NCI-H2196 treated with DMSO at 0.1 percent for 48 hours (cell line): Measurements from ENCODE around the gene CCDC92.

Source experiments
- DNase-seq: peaks from one replicate; lab custom pipeline; 2025; ENCODE audit not compliant: unreplicated experiment; lab: John Stamatoyannopoulos, UW

Gene CCDC92

DNA sequence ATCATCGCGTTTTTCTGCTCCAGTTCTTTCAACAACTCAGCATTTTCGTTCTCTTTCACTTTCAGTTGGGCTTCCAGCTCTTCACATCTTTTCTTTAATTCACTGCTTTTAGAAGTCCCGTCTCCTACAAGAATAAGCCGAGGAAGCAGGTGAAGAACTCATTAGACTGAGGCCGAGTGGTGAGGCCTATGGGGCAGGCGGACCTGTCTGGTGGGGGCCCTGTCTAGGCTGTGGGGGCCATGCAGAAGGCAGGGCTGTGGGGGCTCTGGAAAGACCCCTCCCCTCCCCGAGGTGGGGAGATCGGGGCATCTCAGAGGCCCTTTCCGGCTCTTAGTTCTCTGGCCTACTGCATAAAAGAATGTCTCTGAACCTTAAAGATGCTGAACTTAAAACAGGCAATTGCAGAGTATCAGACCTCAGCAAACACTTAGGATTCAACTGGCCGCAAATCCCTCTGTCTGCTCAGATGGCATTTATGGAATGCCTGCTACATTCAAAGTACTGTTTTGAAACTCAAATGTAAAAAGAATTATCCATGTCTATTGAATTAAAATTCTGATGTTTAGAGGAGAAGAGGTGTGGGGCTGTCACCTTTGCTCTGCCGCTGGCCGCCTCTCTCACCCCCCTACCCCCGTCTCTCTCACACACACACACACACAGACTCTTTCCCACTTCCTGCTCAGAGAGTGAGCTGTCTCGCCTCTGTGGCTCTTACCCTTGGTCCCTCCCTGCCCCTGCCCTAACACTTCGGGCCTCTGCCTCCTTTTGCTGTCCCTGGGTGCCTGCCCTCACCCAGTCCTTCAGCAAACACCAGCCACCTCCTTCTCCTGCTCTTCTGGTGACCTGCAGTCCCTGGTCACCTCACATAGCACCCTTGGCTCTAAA, 34.7 kb downstream of the CCDC92 start:
- DNase-seq: no peak

- DNase-seq: no peak
These were observed 35.5 kb downstream of the CCDC92 start for GRCh38 chr12:123936956-123937706.

DNA sequence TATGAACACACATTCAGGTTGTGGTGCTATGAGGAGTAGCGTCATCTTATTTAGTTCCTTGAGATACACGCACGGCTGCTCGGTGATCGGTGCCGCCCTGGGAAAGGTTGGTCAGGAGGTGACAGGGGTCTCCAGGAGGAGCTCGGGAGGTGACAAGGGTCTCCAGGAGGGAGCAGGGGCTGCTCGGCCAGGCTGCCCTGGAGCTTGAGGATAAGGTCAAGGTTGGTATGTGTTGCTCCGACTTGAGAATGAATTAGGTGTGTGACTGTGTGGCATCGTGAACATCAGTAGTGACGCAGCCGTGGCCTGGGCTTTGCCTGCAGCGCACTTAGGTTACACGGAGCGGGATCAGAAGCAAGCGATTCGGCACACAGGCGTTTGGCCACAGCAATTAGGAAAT, 36.2 kb downstream of the CCDC92 start:
- no peak for DNase-seq

GRCh38 chr12:123935956-123936355, 36.7 kb downstream of the CCDC92 start:
- no peak for DNase-seq

DNA sequence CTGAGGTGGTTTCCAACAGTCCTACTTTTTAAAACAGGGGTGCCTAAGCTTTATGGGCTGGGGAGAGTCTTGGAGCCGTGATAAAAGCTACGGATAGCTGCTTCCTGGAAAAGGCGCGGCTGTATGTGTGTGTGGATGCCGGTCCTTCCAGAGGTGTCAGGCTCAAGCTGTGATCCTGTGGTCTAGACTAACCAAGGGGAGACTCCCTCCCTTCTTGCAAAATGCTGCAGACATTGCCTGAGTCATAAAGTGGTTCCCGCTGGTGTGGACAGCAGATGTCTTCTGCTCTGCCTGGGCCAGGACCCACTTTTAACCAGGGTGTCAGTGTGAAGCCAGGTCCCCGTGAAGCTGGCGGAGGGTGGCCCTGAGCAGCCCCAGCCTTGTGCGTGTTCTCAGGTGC, 37.8 kb downstream of the CCDC92 start:
- no peak for DNase-seq

DNA sequence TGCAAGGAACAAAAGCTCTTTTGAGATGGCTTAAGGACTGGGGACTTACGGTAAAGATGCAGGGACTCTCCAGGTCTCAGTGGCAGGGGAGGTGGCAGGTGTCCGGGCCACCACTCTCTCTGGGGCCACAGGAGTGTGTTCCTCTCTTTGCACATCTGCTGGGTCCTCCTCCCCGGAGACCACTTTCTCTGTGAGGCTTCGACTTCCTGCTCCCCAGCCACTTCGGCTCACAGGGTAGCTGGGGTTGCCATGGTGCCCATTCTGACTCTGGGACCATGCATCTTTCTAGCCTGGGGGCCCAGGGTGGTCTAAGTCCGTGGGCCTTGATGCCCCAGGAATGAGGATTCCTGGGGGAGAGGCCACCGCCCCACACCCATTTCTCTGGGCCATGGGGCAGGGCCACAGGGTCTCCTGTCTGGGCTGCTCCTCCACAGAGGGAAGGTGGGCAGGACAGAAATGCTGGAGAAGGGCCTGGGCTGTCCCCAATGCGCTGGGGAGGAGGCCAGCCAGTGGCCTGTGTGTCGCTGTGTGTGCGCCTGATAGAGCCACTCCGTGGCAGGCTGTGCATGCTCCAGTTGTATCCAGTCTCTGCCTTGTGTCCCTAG, 38.5 kb downstream of the CCDC92 start:
- no peak for DNase-seq

GRCh38 chr12:123933214-123933613, 39.4 kb downstream of the CCDC92 start:
- no peak for DNase-seq

DNA sequence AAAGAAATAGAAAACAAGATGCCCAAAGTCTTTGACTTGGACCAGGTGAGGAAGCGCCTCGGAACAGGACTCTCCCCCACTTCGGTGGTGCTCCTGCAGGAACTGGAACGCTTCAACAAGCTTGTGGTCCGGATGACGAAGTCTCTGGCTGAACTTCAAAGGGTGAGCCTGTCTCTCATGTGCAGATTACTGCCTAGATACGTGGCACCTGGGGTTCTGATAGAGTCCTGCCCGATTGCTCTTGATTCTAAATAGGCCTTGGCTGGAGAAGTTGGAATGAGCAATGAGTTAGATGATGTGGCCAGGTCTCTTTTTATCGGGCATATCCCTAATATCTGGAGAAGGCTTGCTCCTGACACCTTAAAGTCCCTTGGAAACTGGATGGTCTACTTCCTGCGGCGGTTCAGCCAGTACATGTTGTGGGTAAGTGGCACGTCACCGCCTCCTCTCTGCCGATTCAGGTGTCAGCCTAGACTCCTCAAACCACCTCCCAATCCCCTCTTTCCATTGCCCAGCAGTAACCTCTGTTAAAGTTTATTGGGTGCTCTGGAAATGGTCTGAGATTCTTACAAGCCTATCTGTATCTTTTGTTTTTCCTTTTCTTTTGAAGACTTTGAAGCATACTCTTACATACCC, 40.8 kb downstream of the CCDC92 start:
- no peak for DNase-seq

DNA sequence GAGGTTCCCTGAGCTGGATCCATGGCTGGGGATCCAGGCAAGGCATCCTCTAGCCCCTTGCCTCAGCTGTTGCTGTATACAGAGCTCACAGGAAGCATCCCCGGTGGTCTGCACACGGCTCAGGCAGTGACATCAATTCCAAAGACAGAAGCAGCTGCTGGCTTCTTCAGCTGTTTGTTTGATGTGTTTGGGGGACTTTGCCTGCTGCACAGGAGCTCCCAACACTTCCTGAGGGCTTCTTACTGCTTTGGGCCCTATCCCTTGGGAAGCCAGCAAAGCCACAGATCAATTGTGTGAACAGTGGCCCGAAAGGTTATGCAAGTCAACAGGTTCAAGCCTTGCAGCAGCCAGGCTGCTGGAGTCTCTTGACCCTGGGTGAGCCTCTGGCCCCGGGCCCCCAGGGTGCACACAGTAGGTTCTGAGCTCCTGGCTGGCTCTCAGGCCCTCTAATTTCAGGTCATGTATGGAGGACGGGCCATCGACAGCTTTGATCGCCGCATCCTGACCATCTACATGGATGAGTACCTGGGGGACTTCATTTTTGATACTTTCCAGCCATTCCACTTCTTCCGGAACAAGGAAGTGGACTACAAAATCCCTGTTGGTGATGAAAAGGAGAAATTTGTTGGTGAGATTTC, 42.6 kb downstream of the CCDC92 start:
- DNase-seq: no peak

GRCh38 chr12:123928897-123929296, 43.7 kb downstream of the CCDC92 start:
- DNase-seq: no peak

DNA sequence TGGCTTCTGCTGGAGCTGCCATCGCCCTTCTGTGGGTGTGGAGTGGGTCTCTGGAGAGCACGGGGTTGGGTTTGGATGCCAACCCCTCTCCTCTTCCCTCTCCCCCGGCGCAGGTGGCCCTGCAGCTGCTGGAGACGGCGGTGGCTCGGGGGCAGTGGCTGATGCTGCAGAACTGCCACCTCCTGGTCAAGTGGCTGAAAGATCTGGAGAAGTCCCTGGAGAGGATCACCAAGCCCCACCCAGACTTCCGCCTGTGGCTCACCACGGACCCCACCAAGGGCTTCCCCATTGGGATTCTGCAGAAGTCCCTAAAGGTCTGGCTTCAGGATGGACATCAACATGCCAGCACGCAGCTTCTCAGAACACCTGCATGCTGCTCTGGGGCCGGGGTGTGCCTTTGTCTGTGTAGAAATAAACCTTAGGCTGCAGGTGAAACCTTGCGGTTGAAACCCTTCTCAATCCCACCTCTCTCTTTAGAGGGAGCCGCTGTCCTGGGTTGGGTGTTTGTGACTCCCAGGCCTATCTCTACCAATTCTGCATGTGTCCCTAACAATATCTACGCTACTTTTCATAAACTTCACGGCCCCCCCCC, 44.3 kb downstream of the CCDC92 start:
- DNase-seq: no peak

DNA sequence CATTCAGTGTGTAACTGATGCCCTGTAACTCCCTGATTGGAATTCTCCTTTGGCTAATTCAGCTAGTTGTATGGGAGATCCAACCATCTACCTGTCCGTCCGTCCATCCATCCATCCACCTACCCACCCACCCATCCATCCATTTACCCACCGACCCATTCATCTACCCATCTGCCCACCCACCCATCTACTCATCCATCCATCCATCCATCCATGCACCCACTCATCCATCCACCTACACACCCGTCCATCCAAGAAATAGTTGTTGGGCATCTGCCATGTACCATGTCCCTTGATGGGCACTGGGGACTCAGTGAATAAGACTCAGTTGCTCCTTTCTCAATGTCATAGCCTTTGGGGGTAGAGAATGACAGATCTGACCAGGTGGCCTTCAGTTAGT, 48.1 kb downstream of the CCDC92 start:
- DNase-seq: no peak

DNA sequence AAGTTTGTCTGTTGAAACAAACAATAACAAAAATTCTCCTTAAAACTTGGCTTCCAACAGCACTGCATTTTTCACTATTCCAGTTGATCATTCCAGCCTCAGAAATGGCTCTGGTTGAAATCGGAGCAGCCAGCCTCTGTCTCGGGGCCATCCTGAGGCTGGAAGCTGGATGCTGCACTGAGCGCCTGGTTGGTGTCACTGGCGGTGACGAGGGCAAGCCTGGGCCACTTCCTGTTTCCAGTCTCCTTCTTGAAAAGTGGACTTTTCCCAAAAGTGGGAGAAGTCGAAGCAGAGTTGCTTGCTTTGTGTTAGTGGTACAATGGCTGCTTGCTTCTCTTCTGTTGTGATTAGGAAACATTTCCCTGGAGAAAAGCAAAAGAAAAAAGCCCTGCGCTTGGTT, 48.7 kb downstream of the CCDC92 start:
- DNase-seq: no peak

DNA sequence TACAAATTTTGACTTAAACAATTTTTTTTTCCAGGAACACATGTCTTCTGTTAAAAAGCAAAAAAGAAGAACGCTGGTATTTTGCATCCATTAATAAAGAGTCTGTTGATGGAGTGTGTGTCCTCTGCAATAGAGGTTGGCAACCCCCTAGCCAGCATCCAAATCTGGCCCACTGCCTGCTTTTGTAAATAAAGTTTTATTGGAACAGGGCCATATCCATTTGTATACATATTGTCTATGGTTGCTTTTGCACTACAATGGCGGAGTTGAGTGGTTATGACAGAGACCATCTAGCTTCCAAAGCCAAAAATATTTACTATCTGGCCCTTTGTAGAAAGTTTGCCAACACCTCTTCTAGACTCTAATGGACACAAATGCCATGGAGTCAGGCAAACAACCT, 49.6 kb downstream of the CCDC92 start:
- no peak for DNase-seq

- no peak for DNase-seq
These were observed 52.7 kb downstream of the CCDC92 start for GRCh38 chr12:123919980-123920360.

DNA sequence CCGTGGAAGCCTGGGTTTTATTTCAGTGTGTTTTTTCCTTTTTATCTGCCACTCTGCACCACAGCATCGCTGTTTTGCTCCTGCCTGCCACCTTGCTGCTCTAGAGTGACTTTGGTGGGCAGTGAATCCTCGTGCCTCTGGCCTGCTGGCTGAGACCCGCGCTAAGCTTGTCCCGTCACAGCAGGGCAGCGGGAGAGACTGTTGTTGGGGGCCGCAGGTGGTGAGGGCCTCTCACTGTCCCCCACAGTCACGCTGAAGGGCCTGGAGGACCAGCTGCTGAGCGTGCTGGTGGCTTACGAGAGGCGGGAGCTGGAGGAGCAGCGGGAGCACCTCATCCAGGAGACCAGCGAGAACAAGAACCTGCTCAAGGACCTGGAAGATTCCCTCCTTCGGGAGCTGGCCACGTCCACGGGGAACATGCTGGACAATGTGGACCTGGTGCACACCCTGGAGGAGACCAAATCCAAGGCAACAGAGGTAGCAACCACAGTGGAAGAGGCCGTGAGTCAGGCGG, 55.2 kb downstream of the CCDC92 start:
- no peak for DNase-seq

DNA sequence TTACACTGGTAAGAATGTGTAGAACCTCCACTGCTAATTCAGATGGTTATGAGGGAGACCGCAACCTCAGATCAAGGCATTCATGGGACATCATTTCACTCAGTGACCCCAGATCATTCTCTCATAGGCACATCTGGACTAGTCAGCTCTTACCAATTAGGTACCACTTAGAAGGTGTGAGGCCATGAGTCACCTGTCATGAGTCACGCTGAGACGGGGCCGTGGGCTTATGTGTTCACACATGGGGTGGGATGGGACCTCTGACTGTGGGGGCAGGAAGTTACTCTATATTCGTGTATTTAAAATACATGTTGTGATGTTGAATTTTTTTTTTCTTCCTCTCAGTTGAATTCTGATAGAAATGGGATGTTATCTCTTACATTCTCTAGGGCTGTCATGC, 55.9 kb downstream of the CCDC92 start:
- DNase-seq: no peak

DNA sequence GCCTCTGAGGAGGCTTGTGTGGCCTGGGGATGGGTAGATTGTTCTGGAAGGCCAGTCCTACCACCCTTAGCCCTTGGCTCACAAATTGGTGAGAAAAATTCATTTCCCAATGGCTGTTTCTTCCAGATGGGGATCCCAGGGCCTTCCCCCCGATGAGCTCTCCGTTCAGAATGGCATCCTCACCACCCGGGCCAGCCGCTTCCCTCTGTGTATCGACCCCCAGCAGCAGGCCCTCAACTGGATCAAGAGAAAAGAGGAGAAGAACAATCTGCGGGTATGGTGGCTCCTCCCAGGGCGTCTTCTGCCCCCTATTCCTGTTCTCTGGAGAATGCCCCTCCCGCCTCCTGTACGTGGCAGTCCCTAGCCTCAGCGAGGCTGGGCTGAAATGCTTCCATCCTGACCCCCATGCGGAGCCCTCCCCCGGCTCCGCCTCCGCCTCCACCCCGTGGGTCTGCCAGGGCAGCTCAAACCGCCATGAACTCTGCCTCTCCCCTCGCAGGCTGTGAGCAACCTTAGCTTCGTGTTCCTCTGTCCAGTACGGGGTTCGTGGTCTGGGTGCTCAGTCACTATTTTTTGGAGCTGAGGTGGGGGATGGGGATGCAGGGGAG, 57.8 kb downstream of the CCDC92 start:
- no peak for DNase-seq

DNA sequence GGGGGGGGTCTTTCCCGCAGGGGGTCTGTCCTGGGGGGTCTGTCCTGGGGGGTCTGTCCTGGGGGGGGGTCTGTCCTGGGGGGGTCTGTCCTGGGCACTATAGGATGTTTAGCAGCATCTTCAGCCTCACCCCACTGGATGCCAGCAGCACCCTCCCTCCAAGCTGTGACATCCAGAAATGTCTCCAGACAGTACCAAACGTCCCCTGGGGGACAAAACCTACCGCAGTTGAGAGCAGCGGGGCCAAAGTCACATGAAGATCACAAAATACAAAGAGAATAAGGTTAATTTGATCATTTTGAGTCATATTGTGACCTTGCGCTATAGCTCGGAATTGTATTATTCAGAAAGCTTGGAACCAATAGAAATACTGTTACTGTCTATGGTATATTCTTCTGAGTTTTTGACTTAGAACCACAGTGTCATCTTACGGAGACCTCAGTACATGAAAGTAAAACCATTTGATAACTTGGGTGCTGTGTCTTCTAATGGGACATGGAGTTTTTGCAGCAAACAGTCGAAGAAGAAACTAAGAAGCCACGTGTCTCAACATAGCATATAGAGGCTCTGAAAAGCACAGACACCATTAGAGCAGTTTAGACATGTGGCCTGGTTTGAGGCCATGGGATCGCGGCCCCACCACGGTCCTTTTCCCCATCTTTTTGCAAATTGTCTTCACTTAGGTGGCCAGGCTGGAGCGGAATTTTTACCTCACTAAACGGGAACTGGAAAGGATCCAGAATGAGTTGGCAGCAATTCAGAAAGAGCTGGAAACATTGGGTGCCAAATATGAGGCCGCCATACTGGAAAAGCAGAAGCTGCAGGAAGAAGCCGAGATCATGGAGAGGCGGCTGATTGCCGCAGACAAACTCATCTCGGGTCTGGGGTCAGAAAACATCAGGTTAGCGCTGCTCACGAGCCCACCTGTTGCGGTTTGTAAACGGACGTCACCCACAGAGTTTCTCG, 59.9 kb downstream of the CCDC92 start:
- no peak for DNase-seq
